GF-D8 (cell line): ENCODE results near the gene MIEF1.

Experiments used
- DNase-seq: peaks from one replicate; lab custom pipeline; 2025; lab: John Stamatoyannopoulos, UW

MIEF1 gene

DNA sequence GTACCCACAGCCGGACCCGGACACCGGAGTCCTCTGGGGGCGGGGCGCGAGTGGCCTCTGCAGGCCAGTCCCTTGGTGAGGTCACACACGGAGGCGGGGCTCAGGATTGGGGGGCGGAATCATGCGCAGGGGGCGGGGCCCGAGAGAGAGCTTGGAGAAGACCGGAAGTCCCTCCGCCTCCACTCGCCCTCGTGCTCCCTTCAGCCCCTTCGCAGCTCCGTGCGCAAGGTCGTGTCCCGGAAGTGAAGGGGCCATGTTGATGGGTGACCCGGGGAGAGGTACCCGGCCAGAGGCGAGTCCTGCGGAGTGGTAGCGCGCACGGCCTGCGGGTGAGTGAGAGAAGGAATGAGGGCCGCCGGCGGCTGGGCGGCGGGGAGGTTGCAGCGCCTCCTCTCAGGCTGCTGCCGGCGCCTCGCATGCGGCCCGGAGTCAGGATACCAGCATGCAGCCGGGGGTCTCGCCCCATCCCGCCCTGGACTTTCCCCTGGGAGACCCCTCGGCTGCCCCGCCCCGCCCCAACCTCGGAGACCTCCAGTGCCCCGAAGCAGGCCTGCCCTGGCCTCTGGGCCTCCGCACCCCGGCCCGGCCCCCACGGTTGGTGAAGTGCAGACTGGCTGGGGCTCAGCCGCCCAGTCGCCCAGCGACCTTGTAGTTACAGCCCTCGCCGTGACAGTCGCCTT is at the start of gene MIEF1:
MIEF1 (plus strand) TSS at position 182 of the 680 bp plus-strand sequence. CDS start 9,005 bp downstream, outside the sequence.
- DNase-seq: peak; percentile 84

DNA sequence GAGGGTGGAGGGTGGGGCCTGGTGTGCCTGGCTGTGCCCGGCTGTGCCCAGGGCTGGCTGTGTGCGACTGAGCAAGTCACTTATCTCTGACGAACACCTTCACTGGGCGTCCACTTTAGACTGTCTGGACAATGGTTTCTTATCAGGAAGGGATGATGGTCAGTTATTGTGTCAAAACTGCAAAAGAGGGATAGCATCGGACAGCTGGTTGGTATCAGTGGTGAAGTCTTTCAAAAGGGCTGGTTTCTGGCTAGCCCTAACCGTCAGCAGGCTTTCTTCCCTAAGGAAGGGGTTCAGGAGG is 49.4 kb upstream of the MIEF1 start:
- DNase-seq: no peak

DNA sequence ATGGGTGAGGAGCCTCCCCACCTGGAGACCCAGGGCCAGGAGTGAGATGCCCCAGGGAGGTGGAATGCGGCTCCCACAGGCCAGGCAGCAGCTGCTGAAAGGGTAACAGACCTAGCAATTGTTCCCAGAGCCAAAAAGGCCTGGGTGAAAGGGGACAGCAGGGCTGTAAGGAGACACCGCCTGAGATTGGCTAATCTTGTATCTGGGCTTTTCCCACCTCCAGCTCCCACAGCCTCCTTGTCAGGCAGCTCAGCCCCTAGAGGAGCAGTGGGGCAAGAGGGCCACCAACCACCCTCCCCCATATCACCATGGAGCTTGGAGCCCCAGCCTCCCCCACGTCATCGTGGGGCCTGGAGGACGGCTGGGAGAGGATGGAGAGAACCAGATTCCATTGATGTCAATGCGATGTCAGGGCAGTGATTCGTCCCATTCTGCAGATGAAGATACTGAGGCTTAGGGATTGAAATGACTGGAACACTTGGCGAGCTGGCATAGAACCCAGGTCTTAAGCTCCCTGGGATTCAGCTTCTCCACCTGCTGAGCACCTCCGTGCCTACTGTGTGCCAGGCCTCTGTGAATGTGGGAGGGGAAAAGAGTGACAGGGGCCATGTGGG is 48.2 kb upstream of the MIEF1 start:
- DNase-seq: no peak

DNA sequence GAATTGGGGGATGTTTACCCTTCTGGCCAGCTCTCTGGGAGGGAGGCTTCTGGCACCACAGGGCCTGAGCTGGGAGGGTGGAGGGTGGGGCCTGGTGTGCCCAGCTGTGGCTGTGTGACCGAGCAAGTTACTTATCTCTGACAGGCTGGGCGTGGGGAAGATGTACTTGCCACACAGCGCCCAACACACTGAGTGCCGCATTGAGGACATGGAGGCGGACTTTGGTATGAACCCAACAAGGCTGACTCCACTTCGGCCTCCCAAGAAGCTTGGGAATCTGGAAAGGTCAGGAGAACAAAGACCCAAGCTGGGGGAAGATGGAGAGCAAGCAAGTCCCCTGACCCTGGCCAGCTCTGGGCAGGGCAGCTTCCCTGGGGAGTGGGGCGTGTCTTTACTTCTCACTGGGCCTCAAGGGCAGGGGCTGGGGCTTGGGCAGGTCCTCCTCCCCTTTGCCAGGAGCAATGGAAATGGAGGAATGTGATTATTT is 47.7 kb upstream of the MIEF1 start:
- DNase-seq: no peak

- DNase-seq: no peak
These were observed 45.4 kb upstream of the MIEF1 start, which contains the start of gene MGAT3 for GRCh38 chr22:39456522-39457197. Gene MGAT3, plus strand, starts transcription at chr22:39457012. Its CDS starts 30,336 bp downstream, at chr22:39487348.

DNA sequence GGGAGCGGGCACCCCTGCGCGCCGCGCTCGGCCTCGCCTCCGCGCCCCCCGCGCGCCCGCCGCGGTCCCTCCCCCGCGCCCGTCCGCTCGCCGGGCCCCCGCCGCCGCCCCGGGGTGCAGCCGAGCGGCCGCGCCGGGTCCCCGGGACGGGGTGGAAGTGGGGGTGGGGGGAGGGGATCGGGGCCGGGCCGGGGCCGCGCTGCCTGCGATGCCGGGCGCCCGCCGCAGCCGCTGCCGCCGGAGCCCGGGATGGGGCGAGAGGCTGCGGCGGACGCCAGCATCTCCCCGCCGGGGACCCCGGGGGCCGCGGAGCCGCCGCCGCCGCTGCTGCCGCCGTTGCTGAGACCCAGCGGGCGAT is 44.9 kb upstream of the MIEF1 start:
- no peak for DNase-seq

GRCh38 chr22:39457556-39458443 is 44.3 kb upstream of the MIEF1 start:
- DNase-seq: no peak

DNA sequence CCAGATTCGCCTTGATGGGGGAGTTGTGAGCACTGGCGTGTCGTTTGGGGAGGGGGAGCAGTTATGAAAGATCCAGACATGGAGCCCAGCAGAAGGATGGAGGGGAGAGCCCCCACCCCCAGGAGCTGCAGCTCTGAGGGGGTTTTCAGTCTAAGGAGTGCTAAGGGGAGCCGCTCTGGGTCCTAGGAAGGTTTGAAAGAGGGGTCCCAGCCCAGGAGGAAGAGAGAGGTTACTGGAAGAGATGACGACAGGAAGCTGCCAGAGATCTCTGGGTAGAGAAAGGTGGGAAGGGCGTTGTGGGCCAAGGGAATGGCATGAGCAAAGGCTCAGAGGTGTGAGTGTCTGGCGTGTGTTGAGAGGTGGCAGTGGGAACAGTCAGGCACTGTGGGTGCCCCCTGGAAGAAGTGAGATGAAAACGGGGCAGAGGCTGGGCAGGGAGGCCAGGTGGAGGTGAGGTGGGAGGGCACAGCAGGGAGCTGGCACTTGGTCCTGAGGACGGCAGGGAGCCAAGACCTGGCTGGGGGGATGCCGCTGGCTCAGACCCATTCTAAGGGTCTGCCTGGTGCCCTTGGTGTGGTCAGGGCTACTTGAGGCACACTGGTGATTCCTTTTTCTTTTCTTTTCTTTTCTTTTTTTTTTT is 43.5 kb upstream of the MIEF1 start:
- no peak for DNase-seq

- no peak for DNase-seq
These were observed 42.4 kb upstream of the MIEF1 start for GRCh38 chr22:39459681-39460080.

GRCh38 chr22:39462443-39463221 is 39.5 kb upstream of the MIEF1 start:
- no peak for DNase-seq

- no peak for DNase-seq
These were observed 38.8 kb upstream of the MIEF1 start for GRCh38 chr22:39463277-39463676.

- DNase-seq: no peak
These were observed 38.1 kb upstream of the MIEF1 start for GRCh38 chr22:39463931-39464390.

- no peak for DNase-seq
These were observed 35.7 kb upstream of the MIEF1 start for GRCh38 chr22:39466228-39467006.

- no peak for DNase-seq
These were observed 34.6 kb upstream of the MIEF1 start for GRCh38 chr22:39467390-39467895.

DNA sequence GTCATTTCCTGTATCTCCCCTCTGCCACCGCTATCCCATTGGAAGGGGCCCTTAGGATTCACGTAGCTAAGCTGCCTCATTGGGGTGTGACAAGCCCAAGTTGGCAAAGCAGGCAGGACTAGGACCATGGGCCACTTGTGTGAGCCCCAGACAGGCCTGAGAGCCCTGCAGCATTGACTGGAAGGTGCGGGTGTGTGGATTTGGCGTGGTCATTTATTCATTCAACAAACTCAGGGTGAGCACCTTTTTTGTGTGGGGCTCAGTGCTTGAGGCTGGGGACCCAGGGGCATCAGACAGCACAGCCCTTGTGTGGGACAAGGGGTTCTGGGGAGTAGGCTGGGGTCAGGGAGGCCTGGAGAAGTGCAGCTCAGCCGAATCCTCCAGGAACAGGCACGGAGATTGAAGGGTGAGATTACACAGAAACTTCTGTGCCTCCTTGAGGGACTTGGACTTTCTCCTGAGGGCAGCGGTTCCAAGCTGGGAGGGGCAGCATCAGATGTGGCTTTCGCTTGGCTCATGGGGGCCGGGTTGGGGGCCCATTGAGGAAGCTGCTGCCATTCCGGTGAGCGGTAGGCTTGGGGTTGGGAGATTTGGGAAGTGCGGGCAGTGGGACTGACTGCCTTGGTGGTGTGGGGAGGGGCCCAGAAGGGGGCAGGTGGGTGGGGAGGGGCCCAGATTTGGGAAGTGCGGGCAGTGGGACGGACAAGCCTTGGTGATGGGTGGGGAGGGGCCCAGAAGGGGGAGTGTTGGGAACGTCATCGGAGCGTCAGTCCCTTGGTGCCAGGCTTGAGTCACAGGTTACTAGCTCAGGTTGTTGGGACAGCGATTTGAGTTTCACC is 33.4 kb upstream of the MIEF1 start:
- no peak for DNase-seq

- DNase-seq: no peak
These were observed 32.8 kb upstream of the MIEF1 start for GRCh38 chr22:39469326-39469680.

DNA sequence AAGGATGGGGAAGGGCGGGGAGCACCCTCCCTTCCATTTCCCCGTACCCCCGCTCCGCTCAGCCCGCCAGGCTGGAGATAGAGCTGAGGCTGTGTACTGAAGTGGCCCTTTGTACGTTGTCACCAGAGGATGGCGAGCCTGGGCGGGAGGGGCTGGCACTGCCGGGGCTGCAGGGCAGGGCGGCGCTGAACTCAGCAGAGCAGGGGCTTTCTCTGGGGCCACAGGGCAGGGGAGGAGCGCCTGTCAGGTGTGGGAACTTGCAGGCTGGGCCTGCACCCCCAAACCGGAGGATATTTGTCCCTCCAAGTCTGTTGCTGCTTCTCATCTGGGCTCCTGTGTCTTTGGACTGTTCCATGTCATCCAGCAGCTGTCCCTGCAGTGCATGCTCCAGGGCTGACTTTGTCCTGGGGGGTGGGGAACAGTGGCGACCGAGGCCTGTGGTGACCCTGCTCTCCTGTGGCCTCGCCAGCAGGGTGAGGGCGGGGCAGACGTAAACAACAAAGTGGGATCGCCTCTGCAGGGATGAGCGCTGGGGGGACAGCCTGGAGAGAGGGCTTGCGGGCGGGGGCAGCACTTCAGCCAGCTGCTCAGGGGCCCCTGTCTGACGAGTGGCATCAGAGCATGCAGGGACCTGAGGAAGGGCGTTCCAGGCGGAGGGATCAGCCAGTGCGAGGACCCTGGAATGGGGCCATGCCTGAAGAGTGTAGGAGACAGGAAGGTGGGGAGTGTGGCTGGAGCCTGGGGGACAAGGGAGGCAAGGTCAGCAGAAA is 32.2 kb upstream of the MIEF1 start:
- DNase-seq: no peak
